HG03045 (cell line): ENCODE results near the gene ATP13A1.

Source experiments
- ATAC-seq: cut with Tn5 transposase; IDR thresholded peaks from one replicate; pipeline ENCODE4 v1.9.1; 2021; ENCODE audit warnings: mild to moderate bottlenecking, moderate library complexity; ENCODE audit not compliant: unreplicated experiment

ATP13A1 gene

DNA sequence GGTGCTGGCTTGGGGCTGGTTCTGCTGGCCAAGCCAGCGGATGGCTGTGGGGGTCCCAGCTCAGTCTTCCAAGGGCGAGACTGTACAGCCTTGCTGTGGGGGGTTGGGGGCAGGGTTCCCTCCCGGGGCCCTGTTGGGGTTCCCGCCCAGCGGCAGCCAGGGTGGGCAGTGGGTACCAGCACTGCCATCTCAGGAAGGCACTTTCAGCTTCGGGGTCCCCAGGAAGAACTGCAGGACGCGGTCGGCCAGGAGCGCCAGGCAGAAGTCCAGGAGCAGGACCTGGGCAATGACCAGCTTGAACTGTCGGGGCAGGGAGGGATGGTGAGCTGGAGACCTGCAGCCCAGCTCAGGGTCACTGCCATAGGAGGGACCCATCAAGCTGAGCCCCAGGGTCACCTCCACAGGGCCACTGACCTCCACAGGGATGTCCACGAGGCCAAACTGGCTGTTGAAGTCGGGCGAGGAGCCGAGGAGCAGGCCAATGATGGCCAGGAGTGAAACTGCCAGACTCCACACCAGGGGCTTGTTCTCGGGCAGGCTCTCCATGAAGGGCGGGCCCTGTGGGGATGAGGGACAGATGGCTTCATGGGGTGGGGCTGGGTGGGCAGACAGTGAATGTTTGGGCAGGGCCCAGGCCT lies 18.1 kb downstream of the ATP13A1 start:
- no peak for ATAC-seq

DNA sequence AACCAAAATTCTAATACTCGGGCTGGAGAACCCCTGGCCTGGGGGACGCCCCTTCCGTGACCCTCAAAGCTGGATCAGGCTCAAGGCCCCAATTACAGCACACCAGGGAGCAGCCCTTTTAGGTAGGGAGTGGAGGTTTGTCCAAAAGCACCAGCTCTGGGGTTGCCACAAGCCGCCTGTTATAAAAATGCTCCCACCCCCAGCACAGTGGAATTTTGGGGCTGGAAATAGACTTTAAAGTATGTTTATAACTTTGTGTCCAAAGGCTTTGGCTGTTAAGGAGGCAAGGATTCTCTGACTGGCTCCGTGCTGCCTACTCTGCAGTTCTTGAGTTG lies 19.5 kb downstream of the ATP13A1 start:
- ATAC-seq: no peak

DNA sequence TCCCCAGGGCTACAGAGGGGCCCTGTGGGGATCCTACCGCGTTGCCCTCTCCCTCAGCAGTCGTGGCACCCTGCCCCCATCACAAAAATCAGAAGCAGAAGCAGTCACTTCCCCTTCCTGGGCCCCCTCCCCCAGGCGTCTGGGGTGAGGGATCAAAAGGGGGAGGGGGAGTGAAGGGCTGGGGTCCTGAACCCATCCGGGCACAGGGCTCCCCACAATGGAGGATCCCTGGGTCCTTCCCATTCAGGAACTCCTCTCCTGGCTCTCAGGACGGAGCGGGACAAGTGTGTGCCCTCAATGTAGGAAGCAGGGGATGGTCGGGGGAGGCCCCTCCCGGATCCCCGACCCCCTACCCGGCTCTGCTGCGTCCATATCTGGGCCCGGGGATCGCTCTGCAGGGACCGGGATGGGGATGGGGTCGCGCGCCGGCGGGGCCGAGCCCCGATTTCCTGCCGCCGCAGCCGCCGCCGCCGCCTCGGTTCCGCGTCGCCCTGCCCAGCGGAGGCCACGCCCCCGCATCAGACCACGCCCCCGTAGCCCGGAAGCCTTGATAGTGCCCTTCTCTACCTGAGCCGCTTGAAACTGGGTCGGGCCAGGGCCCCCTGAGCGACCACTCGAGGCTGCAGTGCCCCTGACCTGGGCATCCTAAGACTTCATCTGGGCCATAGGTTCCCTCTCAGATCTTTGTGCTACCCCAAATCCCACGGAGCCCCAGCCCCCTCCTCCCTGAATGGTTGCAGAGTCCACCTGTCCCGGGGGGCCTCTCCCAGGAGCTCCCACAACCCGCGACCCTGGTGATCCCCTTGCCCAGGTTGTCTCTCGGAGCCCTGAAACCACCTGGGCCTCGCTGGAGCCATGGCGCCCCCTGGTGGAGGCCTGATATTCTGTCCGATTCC lies 20.1 kb downstream of the ATP13A1 start, which contains the start of gene GMIP:
Gene GMIP (minus strand): TSS at position 500 of the 896 bp plus-strand sequence. CDS start 128 bp downstream, at position 372.
- ATAC-seq: peak; percentile 66

DNA sequence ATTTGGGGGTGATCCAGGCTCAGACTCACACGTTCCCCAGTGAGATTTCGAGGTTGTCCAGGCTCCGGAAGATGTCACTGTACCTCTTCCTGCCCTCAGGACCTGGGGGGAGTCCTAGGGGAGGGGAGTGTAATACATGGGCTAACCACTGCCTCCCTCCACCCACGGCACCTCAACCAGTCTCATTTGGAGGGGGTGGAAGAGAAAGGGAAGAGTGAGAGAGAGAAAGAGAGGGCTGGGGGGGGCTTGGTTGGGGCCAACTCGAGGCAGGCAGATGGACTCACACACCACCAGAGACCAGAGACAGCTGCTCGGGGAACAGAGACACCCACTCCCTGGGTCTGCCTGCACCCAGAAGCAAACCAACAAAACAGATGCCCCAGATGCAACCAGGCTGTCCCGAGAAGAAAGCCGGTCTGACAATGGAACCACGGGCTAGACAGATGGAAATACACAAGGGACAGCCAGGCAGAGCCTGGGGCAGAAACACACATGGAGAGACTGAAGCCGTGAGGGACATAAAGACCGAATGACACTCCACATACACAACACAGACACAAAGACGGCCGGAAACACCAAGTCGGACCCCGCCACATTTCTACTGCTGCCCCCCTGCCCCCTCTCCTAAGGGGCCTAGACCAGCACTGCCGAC lies 20.8 kb downstream of the ATP13A1 start:
- ATAC-seq: peak; percentile 8

DNA sequence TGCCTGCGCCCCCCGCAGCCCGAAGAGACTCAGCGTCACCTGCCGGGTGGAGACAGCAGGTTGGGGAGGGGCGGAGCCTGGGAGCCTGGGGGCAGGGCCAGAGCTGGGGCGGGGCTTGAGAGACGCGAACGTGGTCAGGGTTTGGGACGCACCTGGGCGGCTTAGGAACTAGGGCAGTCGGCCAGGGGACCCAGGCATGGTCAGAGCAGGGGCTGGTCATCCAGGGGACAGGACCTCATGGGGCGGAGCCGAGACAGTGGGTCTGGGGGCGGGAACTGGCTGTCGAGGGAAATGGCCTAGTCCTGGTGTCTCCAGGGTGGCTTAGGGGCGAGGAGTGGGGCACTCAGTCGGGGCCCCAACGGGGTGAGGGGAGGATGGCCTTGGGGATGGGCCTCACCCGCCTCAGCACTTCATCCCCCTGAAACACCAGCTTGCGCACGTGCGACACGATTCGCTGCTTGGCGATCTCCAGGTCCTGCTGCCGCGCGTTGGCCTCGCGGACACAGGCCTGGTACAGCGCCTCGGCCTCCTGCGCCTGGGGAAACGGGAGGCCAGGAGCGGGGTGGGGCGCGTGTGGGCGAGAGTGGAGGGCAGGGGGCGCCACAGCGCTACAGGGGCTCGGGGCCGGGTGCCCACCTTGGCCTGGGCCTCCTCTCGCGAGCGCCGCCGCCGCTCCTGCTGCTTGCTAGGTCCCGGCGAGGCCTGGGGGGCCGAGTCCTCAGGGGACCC lies 25.8 kb downstream of the ATP13A1 start:
- ATAC-seq: no peak

DNA sequence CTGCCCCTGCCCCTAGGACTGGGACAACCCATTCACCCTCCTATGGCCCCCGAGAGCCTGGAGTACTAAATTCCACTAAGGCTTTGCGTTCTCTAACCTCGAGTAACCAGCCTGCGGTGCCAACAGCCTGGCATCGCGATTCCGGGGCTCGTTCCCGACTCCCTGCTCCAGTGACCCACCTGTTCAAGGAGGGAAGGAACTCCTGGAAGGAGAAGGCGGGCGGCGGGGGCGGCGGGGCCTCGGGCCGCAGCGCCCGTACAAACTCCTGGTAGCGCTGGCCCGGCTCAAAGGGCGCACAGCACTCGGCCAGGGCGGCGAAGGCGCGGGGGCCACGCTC lies 26.3 kb downstream of the ATP13A1 start:
- no peak for ATAC-seq

DNA sequence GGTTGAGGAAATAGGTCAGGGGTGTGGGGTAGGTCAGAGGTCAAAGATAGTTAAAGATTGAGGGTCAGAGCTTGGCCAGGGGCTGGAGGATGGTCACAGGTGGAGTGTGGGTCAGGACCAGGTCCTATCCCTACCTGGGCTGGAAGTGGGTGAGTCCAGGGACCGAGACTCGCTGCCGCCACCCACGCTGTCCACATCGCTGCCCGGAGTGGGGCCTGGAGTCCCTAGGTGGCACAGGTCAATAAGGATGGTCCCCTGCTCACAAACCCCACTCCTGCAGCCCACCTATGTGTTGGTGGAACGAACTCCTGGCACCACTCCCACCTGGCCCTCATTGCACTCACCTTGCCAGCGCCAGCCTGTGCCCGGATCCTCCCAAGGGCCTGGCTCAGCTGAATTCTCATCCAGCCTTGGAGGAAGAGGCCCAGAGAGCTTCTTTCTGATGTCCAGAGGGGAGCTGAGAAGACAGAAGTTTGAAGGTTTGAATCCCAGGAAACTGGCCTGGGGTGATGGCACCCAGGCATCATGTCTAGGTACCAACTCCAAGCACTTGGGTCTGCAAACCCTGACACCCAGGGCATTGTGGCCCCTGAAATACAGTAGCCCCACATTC lies 26.8 kb downstream of the ATP13A1 start:
- ATAC-seq: no peak

DNA sequence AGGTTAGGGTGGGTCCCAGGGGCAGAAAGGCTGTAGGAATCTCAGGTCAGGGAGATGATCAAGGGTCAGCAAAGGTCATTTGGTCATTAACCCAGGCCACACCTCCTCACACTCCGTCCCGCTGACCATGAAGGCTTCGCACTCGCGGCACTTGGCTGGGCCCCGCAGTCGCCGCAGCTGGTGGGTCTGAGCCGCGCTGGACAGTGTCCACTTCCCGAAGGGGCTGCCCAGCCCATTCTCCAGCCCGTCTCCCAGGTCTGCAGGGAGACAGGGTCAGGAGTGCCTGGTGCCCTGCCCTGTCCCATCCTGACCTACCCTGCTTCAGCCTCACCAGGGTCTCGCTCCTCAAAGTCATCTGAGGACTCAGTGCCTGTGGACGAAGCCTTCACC lies 28.2 kb downstream of the ATP13A1 start:
- ATAC-seq: no peak

DNA sequence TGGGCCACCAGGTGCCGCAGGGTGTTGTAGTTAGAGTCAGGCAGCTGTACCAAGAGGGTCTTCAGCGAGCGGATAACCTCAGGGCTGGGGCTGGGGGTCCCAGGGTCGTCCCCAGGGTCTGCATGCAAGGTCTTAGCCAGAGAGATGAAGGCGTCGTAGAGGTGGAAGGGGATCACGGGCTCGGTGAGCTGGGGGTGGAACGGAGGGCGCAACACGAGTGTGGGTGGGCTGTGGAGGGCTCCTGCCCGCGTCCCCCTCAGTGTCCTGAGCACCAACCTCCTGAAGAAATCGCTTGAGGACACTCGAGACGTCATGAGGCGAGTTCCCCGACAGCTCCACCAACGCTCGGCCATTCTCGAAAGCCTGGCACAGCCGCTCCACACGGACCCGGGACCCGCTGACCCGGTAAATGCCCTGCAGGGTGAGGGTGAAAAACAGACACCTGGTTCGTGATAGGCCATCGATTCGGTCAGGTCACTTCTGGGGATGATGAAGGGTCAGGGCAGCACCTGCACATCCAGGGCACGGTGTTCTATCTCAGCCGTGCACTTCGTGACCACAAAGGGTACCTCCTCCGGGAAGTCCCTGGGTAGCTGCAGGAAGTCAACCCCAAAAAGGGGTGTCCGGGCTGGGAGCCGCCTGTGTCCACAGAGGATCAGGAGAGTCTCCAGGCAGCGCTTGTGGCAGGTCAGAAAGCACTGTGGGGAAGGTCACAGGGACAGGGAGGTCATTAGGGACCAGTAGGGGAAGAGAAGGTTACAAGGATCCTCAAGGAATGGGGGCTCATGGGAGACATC lies 28.8 kb downstream of the ATP13A1 start:
- ATAC-seq: no peak

DNA sequence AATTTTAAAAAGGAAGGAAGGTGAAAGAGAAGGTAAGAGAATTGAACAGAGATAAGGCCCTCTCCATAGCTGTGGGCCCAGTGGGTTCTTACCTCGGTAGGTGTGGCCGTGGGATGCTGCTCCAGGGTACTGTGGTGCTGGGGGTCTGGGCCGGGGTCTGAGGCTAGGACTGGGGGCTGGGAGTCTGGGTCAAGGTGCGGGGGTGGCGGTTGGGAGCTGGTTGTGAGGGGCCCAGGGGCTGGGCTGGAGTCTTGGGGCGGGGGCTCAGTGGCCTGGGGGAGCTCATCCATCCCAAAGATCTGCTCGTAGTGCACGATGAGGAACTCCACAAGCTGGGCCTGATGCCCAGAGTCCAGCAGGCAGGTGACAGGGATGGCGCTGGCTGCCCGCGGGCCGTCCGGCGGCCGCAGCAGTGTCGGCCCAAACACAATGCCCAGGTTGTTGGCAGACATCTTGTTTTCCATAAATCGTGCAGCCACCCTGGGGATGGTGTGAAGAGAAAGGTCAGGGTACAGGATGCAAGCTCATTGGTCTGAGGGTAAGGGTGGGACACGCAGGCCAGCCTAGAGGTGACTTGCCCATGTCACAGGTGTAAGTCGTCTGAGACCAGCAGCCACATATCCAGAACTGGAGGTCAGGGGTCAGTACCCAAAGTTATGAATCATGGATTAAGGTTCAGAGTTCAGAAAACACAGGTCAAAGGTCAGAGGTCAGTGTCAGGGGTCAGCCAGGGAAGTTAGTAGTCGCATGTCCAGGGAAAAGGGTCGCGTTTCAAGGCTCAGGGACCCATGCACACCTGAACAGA lies 29.6 kb downstream of the ATP13A1 start:
- ATAC-seq: no peak

DNA sequence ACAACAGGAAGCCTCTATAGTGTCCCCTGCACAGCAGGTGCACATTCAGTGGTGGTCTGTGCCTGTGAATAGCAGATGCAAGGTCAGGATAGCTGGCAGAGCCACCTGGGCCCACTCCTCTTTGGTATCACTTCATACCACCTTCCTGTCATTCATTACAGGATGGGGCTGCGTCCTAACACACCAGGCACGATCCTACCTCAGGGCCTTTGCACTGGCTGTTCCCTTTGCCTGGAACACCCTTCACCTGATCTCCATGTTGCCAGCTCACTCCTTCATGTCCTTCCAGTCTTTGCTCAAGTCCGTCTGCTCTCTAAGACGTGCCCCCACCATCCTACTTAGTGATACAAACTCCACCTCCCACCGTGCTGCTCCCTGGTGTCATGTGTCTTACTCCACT lies 30.8 kb downstream of the ATP13A1 start:
- no peak for ATAC-seq

DNA sequence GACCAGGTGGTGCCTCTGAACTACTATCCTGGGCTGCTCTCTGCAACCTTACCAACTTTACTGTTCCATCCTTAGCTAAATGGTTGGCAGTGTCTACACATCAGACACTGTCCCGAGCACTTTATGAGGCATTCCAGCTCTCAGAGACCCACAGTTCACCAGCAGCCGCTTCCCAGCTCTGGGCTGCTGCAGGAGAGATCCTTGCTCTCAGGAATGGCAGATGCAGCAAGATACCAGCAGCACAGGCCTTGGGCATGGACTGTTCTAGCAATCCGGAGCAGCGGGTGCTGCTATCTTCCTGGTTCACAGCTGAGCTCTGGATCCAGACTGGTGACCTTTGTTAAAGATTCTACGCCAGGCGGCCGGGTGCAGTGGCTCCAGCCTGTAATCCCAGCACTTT lies 32.1 kb downstream of the ATP13A1 start:
- no peak for ATAC-seq

DNA sequence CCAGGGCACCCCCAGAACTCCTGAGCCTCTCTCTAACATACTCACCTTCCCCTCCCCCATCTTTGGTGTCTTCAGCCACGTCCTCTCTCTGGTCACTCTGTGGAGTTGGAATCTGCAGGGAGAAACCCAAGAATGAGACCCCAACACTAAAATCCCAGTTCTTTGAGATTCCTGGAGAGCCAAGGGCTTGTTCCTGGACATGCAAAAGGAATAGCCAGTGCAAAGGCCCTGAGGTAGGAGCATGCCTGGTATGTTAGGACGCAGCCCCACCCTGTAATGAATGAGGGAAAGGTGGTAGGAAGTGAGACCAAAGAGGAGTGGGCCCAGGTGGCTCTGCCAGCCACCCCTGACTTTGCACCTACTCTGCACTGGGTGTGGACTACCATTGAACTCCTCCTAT lies 33.0 kb downstream of the ATP13A1 start:
- no peak for ATAC-seq

DNA sequence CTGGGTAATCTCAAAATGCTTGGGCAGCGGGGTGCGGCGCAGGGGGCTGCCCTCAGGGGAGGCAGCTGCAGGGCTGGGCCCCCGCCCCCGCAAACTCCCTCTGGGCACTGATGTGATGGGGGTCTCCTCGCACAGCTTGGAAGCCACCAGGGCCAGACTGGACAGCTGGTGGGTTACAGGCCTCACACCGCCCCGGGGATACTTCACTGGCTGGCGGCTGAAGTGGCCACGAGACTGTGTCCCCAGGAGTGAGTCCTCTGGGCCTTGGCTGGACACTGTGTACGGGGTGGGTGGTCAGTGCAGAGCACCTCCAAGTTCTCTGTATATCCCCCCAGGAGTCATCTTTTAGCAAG lies 33.4 kb downstream of the ATP13A1 start:
- no peak for ATAC-seq

DNA sequence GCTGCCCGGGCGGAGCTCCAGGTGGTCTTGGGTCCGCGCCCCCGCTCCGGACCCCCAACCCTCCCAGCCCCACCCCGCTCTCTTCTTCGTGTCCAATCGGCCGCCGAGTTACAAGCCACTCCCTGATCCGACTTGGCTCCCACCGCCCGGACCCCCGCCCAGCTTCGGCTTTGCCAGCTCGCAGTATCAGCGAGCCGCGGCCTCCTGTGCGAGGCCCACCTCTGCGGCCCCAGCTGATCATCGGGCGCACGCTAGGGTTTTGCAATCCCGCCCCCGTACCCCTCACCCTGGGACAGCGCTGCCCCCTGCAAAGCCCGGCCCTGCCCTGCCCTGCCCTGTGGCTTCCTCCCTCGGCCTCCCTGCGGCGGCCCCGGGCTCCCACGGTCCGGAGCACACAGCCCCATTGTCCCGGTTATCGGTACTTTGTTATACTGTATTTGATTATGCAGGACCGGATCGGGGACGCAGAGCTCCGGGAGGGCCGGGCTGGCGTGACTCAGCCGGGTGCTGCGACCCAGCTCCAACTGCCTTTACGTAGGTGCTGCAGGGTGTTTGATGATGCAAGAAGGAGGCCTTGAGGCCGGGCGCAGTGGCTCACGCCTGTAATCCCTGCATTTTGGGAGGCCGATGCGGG lies 34.9 kb downstream of the ATP13A1 start:
- peak; percentile 19 for ATAC-seq

DNA sequence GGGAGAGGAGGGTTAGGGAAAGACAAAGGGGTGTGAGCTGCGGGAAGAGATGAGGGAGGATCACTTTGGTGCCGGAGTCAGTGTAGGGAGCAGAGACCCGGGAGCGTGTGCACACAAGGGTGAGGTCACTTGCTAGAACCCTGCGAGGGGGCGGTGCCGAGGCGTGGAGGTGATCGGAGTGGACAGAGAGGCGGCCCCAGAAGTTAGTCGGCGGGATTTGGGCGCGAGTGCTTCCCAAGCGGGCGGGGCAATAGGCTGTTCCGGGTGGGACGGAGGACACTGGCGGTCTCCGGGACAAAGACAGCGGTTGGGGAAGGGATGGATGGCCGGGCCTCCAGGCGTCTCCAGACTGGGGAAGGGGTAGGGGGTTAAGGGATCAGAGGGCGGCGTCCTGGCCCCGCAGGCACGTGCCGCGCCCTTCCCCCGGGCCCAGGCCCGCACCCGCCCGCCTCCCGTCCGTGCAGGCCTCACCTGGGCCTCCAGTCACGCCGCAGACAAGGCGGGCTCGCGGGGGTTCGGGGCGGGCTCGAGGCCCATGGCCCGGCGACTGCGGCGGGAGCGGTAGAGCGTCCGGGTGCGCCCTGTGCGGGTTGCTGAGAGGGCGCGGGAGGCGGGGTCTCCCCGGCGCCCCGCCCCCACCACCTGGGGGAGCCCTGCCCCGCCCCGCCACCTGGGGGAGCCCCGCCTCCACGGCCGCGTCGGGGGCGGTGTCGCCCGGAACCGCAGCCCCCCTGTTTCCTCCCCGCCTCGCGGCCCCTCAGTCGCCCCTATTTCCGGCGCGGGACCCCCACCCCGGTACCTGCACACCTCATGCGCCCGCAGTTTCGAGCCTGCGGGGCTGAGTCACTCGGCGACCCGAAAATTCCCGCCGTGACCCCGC lies 35.6 kb downstream of the ATP13A1 start, which contains the start of gene LPAR2:
Gene LPAR2 (minus strand): TSS at position 600 of the 880 bp plus-strand sequence. CDS start 945 bp downstream, outside the sequence.
- ATAC-seq: peak; percentile 59

DNA sequence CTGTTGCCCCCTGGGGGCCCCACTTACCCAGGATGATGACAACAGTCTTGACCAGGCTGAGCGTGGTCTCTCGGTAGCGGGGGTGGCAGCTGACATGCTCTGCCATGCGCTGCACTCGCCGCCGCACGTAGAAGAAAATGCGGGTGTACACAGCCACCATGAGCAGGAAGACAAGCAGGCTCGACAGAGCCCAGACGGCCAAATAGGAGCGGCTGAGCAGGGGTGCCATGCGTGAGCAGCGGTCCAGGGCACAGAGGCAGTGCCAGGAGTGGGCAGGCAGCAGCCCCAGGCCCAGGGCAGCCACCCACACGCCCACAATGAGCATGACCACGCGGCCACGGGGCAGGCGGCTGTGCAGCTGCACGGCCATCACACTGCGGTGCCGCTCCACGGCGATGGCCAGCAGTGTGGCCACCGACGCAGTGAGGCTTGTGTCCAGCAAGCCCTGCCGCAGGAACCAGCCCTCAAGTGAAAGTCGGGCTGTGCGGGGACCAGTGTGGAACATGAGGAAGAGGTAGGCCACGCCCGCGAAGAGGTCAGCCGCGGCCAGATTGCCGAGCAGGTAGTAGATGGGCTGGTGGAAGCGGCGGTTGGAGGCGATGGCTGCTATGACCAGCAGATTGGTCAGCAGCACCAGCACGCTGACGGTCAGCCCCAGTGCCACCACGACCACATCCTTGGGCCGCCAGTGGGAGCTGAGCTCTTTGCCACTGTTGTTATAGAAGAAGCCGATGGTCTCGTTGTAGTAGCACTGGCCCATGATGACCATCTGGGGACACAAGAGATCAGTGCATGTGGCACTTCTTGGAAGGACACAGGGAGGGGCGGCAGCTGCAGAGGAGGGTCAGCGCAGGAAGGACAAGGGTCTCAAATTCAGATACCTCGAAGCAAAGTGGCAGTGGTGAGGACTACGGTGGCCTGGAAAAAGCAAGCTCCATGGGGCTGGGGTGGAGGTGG lies 36.7 kb downstream of the ATP13A1 start:
- ATAC-seq: no peak
